GM21737 (cell line): ENCODE data around the gene SIX4.
"Not testable (repeated sequence)": the region's sequence is repeated elsewhere in the genome, so short reads cannot be mapped to it uniquely, and the experiment has no call there.

Experiments
- ATAC-seq: cut with Tn5 transposase; IDR thresholded peaks from one replicate; pipeline ENCODE4 v1.9.1; 2021; ENCODE audit warnings: mild to moderate bottlenecking, moderate library complexity; ENCODE audit not compliant: unreplicated experiment

Gene SIX4

DNA sequence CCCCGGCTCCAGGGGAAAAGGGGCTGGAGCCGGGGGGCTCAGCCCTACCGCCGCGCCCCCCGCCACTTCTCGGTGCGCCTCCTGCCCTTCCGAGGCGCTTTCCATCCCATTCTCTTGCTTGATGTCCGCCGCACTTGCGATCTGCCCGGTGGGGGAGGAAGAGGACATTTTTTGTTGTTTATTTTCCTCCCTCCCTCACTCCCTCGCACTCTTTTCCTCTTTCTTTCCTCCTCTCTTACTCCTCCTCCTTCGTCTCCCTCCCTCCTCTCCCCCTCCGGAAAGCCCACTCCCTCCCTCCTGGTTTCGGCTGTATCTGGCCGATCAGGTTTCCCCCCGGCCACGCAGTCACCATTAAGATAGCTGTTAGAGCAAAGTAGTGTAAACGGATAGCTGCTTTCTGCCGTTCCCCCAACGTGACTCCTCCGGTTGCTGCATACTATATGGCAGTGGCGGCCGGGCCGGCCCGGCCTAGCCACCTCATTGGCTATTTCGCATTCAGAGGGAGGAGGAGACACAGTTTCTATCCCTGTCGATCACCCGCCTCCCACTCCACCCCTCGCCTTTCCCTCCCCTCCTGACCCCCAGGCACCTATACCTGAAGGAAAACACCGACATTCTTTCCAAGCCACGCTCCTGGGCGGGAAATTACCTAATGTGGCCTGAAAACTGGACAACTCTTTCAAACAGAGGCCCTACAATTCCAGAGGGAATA lies at the start of gene SIX4:
SIX4 (minus strand) TSS at position 445 of the 712 bp plus-strand sequence; CDS start at position 168, 277 bp downstream.
- ATAC-seq: peak; percentile 46

GRCh38 chr14:60773558-60773957 lies 49.4 kb upstream of the SIX4 start:
- no peak for ATAC-seq

DNA sequence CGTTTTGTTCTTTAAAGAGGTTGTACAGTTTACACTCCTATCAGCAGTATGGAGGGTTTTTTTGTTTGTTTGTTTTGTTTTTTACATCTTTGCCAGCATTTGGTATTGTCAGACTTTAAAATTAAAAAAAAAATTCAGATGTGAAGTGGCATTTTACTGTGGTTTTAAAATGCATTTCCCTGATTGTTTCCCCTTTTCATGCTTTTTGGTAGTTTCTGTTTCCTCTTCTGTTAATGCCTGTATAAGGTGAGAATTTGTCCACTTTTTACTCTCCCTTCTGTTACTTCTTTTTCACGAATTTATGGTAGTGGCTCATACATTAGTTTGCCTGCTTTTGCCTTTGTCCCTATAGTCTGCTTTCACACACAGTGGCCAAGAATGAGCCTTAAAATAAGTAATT lies 47.0 kb upstream of the SIX4 start:
- no peak for ATAC-seq

- no peak for ATAC-seq
Measured at GRCh38 chr14:60768602-60769001, 44.5 kb upstream of the SIX4 start.

DNA sequence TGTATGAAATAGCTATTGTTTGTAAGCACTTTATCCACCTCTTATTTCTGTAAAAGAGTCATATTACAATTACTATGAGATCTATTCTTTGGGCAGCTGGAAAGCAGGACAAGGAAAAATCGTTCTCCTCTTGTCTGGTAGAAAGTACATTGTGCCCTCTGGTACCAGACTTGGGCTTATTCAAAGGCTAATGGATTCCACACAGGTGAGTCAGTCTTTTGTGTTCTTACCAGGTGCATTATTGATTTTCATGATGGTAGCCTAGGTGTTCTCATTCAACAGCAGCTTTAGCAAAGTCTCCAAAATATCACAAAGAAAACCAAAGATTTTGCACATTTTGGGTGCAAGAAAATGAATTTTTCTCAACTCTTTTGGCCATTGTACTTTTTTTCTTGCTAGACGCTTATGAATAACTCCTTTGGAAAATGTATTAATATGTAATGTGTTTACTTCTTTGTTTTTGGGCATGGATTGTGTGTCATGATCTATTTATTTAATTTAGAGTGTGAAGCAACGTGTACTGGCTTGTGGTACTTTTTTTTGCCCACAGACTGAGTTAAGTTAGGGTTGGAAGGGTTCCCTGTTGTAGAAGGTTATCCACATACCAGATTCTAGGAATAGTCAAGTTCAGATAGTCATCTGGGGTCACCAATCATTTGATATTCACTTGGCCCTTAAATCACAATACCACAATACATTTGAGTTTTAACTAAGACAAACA lies 36.7 kb upstream of the SIX4 start:
- ATAC-seq: no peak

- no peak for ATAC-seq
Measured at GRCh38 chr14:60760209-60760608, 36.1 kb upstream of the SIX4 start.

GRCh38 chr14:60758885-60759284 lies 34.7 kb upstream of the SIX4 start:
- no peak for ATAC-seq

DNA sequence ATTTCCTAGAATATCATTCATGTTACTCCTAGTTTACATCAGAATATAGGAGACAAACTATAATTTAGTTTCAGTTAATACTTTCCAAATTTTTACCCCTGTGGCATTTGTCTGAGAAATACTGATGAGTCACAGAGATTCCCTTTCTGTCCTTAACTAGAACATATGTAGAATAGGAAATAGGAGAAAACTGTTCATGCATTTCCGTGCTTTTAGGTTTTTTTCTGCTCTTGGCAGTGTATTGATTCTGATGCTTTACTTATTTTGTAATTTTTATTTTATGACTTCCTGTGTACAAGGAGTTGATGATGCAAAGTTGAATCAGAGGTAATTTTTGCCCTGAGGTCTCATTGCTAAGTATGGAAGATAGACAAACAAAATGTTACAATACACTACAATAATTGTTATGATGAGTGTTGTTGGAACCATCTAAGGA lies 33.4 kb upstream of the SIX4 start:
- ATAC-seq: no peak

DNA sequence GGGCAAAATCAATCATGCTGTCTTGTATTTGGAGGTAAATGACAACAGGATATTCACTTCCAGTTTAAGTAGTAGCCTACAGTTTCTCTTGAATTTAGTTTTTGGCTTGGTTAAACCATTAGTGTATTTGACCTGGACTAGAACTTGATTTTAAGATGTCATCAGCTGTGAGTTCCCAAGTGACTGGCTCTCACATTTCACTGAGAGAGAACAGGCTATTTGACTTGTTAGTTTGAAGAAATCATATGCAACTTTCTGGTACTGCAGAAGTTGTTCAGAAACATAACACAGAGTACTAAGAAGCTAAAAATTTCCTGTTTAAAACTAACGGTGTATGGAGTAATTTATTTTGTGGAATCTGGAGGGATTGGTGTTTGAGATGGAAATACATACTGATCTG lies 32.7 kb upstream of the SIX4 start:
- no peak for ATAC-seq

DNA sequence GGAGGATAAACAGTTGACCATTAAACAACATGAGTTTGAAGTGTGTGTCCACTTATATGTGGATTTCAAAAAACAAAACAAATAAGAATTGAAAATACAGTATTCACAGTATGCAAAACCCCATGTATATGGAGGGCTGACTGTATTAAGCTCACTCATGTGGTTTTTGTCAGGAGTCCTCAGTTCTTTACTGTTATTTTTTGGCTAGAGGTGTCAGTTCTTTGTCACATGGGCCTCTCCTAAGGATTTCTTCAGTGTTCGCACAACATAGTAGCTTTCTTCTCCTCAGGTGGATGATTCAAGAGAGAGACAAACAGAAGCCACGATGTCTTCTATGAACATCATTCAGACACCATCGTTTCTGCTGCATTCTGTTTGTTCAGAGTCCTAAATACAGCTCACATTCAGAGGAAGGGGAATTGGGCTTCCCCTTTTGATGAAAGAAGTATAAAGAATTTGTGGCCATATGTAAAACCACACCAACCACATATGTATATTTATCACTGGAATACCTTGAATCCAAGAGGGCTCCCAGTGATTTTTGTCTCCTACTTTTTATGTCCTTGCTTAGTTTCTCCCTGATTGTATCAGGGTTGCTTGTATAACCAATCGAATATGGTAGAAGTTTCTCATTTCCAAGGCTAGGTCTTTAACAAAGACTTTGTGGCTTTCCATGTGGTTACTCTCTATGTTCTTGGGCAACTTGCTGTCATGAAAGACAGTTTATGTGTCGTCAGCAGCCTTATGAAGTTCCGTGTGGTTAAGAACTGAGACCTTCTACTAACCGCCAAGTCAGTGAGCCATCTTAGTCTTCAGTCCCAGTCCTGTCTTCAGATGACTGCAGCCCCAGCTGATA lies 29.3 kb upstream of the SIX4 start:
- ATAC-seq: peak; percentile 96

GRCh38 chr14:60744566-60744965 lies 20.4 kb upstream of the SIX4 start:
- no peak for ATAC-seq

- no peak for ATAC-seq
Measured at GRCh38 chr14:60738843-60739508, 14.8 kb upstream of the SIX4 start.

- ATAC-seq: no peak
Measured at GRCh38 chr14:60736494-60736893, 12.3 kb upstream of the SIX4 start.

DNA sequence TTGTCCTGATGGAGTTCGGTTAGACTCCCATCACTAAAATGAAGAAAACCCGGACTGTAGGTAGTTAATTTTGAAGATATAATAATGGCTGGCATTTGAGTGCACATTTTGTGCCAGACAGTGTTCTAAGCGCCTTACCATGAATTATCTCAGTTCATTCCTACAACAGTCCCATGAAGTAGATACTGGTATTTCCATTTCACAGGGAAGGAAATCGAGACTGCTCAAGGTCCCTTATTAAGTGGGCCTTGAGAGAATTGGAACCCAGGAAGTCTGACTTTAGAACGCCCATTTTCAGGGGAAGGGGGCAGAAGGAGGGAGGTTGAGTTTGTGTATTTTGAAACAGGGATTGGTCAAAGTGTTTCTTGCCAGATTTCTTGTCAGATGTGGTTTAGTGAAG lies 11.3 kb upstream of the SIX4 start:
- ATAC-seq: no peak

GRCh38 chr14:60734465-60735242 lies 10.5 kb upstream of the SIX4 start, which contains the start of gene MNAT1:
TSS of gene MNAT1 (plus strand) at chr14:60734761. CDS start at chr14:60734863, 102 bp downstream.
- peak; percentile 93 for ATAC-seq

DNA sequence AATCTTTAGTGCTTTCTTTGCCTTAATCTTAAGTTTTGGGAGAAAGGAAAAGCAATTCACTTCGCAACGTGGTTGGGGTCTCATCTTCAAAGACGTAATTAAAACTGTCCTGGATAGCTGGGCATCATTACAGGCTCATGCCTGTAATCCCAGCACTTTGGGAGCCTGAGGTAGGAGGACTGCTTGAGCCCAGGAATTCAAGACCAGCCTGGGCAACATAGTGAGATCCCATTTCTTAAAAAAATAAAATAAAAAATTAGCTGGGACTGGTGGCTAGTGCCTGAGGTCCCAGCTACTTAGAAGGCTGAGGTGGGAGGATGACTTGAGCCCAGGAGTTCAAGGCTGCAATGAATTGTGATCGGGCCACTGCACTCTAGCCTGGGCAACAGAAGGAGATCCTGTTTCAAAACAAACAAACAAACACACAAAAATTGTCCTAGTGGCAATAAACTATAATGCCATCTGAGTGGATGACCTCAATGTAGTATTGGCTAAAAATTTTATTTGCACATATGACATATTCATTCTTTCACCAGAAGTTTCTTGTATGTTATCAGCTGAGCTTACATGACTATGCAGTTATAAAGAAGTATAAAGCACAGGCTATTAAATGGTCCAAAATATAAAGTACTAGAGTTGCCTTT lies 8.8 kb upstream of the SIX4 start:
- ATAC-seq: no peak

DNA sequence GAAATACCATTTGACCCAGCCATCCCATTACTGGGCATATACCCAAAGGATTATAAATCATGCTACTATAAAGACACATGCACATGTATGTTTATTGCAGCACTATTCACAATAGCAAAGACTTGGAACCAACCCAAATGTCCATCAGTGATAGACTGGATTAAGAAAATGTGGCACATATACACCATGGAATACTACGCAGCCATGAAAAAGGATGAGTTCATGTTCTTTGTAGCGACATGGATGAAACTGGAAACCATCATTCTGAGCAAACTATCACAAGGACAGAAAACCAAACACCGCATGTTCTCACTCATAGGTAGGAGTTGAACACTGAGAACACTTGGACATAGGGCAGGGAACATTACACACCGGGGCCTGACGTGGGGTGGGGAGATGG lies 7.1 kb upstream of the SIX4 start:
- ATAC-seq: not testable (repeated sequence)

DNA sequence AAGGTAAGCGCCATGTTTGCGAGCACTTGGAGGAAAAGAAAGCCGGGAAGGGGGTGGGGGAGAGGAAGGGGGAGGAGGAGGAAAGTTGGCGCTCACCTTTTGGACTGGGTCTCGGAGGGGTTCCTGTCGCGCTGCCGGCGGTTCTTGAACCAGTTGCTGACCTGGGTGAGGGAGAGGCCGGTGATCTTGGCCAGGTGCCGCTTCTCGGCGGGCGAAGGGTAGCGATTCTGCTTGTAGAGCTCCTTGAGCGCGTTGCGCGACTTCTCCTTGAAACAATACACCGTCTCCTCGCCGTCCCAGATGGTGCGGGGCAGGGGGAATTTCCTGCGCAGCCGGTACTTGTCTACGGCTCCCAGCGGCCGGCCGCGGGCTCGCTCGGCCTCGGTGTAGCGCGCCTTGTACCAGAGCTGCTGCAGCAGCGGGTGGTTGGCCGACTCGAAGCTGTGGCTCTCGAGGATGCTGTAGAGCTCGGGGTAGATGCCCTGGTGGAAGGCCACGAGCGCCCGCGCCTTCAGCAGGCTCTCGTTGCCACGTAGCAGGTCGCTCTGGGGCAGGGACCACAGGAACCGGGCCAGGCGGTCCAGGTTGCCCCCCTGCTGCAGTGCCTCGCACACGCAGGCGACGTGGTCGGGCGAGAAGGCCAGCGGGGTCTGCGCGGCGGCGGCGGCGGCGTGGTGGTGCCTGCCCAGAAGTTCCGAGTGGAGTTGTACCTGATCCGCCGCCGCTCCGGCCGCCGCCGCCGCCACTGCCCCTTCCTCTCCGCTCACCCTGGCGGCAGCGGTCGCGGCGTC lies 840 bp downstream of the SIX4 start:
- no peak for ATAC-seq
